Sigmoid colon (tissue), 7 donors: ENCODE data around the gene PAK4. TPM values are rescaled to one million over a fixed set of nuclear protein-coding genes. Genes with fewer than 3 reads are reported as not detected.

ENCODE experiments used
- DNase-seq: peaks from one replicate; pipeline ENCODE4 v3.0.0-alpha.2; 2019
- H3K27ac ChIP-seq, 4 donors: fragments of 200-600 bp; sonication (generic); one replicate each; pipeline ENCODE4 v1.5.1; 2016 to 2019; ENCODE audit warnings: mild to moderate bottlenecking in 1 of 4
- H3K27me3 ChIP-seq, 3 donors: fragments of 200-600 bp; sonication (generic); one replicate each; pipeline ENCODE4 v1.5.1; 2019; ENCODE audit warnings: mild to moderate bottlenecking in 1 of 3
- H3K36me3 ChIP-seq, 4 donors: fragments of 200-600 bp; sonication (generic); one replicate each; pipeline ENCODE4 v1.5.1; 2016 to 2019
- H3K4me1 ChIP-seq, 4 donors: fragments of 200-600 bp; sonication (generic); one replicate each; pipeline ENCODE4 v1.5.1; 2017 to 2019
- H3K4me3 ChIP-seq, 4 donors: fragments of 200-600 bp; sonication (generic); one replicate each; pipeline ENCODE4 v1.5.1; 2017 to 2019; ENCODE audit warnings: mild to moderate bottlenecking in 2 of 4, moderate library complexity in 1 of 4
- H3K9me3 ChIP-seq, 4 donors: fragments of 200-600 bp in 3 of 4; sonication (generic) in 3 of 4; one replicate each; pipeline versions ENCODE4 v1.5.1 to v1.6.1; 2013 to 2019
- CTCF ChIP-seq, 4 experiments: fragments of 450-650 bp in 3 of 4; fragments of 200-600 bp in 1 of 4; IDR thresholded peaks; one replicate each; pipeline ENCODE4 v1.5.1; 2016 to 2019; ENCODE audit warnings: antibody characterized with exemption in 4 of 4, mild to moderate bottlenecking in 3 of 4, moderate library complexity in 2 of 4
- EP300 ChIP-seq, 4 donors: sonication (generic); formaldehyde crosslinking; IDR thresholded peaks; one replicate each; pipeline ENCODE4 v1.6.1; 2017; ENCODE audit warnings: antibody characterized with exemption in 4 of 4
- POLR2A ChIP-seq, 2 donors: fragments of 450-650 bp; IDR thresholded peaks; one replicate each; pipeline ENCODE4 v1.6.1; 2016; ENCODE audit warnings: antibody characterized with exemption in 2 of 2, mild to moderate bottlenecking in 2 of 2, moderate library complexity in 2 of 2
- POLR2AphosphoS5 ChIP-seq, 4 donors: sonication (generic); formaldehyde crosslinking; IDR thresholded peaks; one replicate each; pipeline ENCODE4 v1.6.1; 2017; ENCODE audit warnings: antibody characterized with exemption in 4 of 4
- WGBS, 2 donors: extraction: QIAGEN DNeasy Blood & Tissue Kit; methylation state at CpG; one replicate each; pipeline ENCODE4 v1.1.7; 2013; 5-methylcytosine and 5-hydroxymethylcytosine counted together
- intact Hi-C: fragments of 100-400 bp; cut with DNase I; formaldehyde crosslinking; loops from one replicate; pipeline ENCODE4 v1.15.1; 2023
- polyA plus RNA-seq, 3 donors: library from polyadenylated mRNA; stranded (reverse); fragments of 200-250 nt; gene quantifications; one replicate each; pipeline ENCODE4 v1.2.3, GENCODE V29; 2013
- total RNA-seq, 4 donors: library from RNA; depleted of rRNA; stranded (reverse); fragments of >200 nt; gene quantifications; one replicate each; pipeline ENCODE4 v1.1.0, GENCODE V29; 2016
- donor health status: healthy with polysubstance abuse.
- donor health status: Bipolar disorder and iron deficiency.
- donor health status: healthy.

PAK4 gene
- total and polyA plus RNA-seq, 7 donors: 6.2 to 62.0 (median 27.1) TPM

- WGBS, 2 donors: 65 to 86% methylated on average over 4 of the region's 4 CpGs
- peaks cover 0 to 20% (median 15%) of the 10 kb centered on the region in 4 donors for H3K36me3 ChIP-seq
- H3K4me1 ChIP-seq: no peaks in the 10 kb centered on the region
- H3K27ac ChIP-seq: no peak overlapping the region
- no peaks in the 10 kb centered on the region for H3K27me3 ChIP-seq
- H3K9me3 ChIP-seq: no peaks in the 10 kb centered on the region
- intact Hi-C loops: no loop called here
- TF ChIP-seq POLR2A (IDR thresholded peaks at IDR 0.05) (no peak), CTCF (IDR thresholded peaks at IDR 0.05) (no peak), POLR2AphosphoS5 (IDR thresholded peaks at IDR 0.05) (no peak), EP300 (IDR thresholded peaks at IDR 0.05) (no peak)
- H3K4me3 ChIP-seq: no peak overlapping the region
- DNase-seq: no peak
Observed at GRCh38 chr19:39182174-39182505, 56.6 kb downstream of the PAK4 start.

GRCh38 chr19:39183104-39183503, 57.5 kb downstream of the PAK4 start:
- Histone ChIP-seq H3K27ac (no peak overlapping the region), H3K4me1 (no peaks in the 10 kb centered on the region), H3K27me3 (peaks cover 0 to 8% (median 6%) of the 10 kb centered on the region in 3 donors), H3K9me3 (no peaks in the 10 kb centered on the region), H3K4me3 (no peak overlapping the region), H3K36me3 (peaks cover 0 to 11% (median 9%) of the 10 kb centered on the region in 4 donors)
- no peak for DNase-seq
- intact Hi-C loops: no loop called here
- WGBS, 2 donors: 79 to 87% methylated on average over 8 of the region's 8 CpGs
- no peak for TF ChIP-seq POLR2AphosphoS5 (IDR thresholded peaks at IDR 0.05)
- no peak for TF ChIP-seq EP300 (IDR thresholded peaks at IDR 0.05)
- TF ChIP-seq POLR2A (IDR thresholded peaks at IDR 0.05): no peak
- TF ChIP-seq CTCF (IDR thresholded peaks at IDR 0.05): no peak

- Histone ChIP-seq H3K4me1 (no peaks in the 10 kb centered on the region), H3K27ac (no peak overlapping the region), H3K4me3 (no peak overlapping the region), H3K27me3 (peaks cover 0 to 20% (median 6%) of the 10 kb centered on the region in 3 donors), H3K36me3 (no peaks in the 10 kb centered on the region), H3K9me3 (no peaks in the 10 kb centered on the region)
- 82 to 96% methylated on average over 8 of the region's 8 CpGs for WGBS, 2 donors
- intact Hi-C loops: no loop called here
- TF ChIP-seq POLR2AphosphoS5 (IDR thresholded peaks at IDR 0.05) (no peak), POLR2A (IDR thresholded peaks at IDR 0.05) (no peak), EP300 (IDR thresholded peaks at IDR 0.05) (no peak), CTCF (IDR thresholded peaks at IDR 0.05) (no peak)
- DNase-seq: no peak
Observed at GRCh38 chr19:39186391-39186790, 60.8 kb downstream of the PAK4 start.

GRCh38 chr19:39187552-39187943, 62.0 kb downstream of the PAK4 start:
- 15 to 48% methylated on average over 8 of the region's 8 CpGs for WGBS, 2 donors
- Histone ChIP-seq H3K36me3 (no peaks in the 10 kb centered on the region), H3K9me3 (no peaks in the 10 kb centered on the region), H3K4me3 (no peak overlapping the region), H3K27me3 (peaks cover 0 to 20% (median 6%) of the 10 kb centered on the region in 3 donors), H3K4me1 (no peaks in the 10 kb centered on the region), H3K27ac (no peak overlapping the region)
- no peak for TF ChIP-seq POLR2A (IDR thresholded peaks at IDR 0.05)
- TF ChIP-seq CTCF (IDR thresholded peaks at IDR 0.05): peak in 1 of 4 experiments; percentile 38
- no peak for TF ChIP-seq EP300 (IDR thresholded peaks at IDR 0.05)
- TF ChIP-seq POLR2AphosphoS5 (IDR thresholded peaks at IDR 0.05): no peak
- DNase-seq: no peak
- intact Hi-C loops: loop anchor here (1.0 kb wide), 2 partner anchors 65 to 141 kb away; no protein-coding TSS in a partner anchor

GRCh38 chr19:39188960-39189359, 63.4 kb downstream of the PAK4 start:
- no peak for TF ChIP-seq POLR2A (IDR thresholded peaks at IDR 0.05)
- TF ChIP-seq EP300 (IDR thresholded peaks at IDR 0.05): no peak
- no peak for TF ChIP-seq CTCF (IDR thresholded peaks at IDR 0.05)
- no peak for TF ChIP-seq POLR2AphosphoS5 (IDR thresholded peaks at IDR 0.05)
- 59 to 72% methylated on average over 6 of the region's 6 CpGs for WGBS, 2 donors
- Histone ChIP-seq H3K27me3 (peaks cover 0 to 20% (median 6%) of the 10 kb centered on the region in 3 donors), H3K27ac (no peak overlapping the region), H3K36me3 (no peaks in the 10 kb centered on the region), H3K4me3 (no peak overlapping the region), H3K9me3 (no peaks in the 10 kb centered on the region), H3K4me1 (no peaks in the 10 kb centered on the region)
- no peak for DNase-seq
- intact Hi-C loops: no loop called here
